HEK293T (cell line): Measurements from ENCODE around the gene SCMH1.

Experiments
- CTCF ChIA-PET: fragments of 350-600 bp; formaldehyde crosslinking; extraction: SDS; loops from one replicate; lab custom pipeline; 2021; ENCODE audit warnings: antibody characterized with exemption, inconsistent platforms; lab: Yijun Ruan, JAX
- POLR2A ChIA-PET: fragments of 350-600 bp; formaldehyde crosslinking; extraction: SDS; loops from one replicate; lab custom pipeline; 2020; ENCODE audit warnings: antibody characterized with exemption, inconsistent platforms; lab: Yijun Ruan, JAX
- DNase-seq: peaks from one replicate; pipeline ENCODE4 v3.0.0; 2012; ENCODE audit warnings: mixed read lengths; ENCODE audit errors: extremely low spot score
- ARNT ChIP-seq: fragments of 450-650 bp; IDR thresholded peaks from 2 replicates; pipeline ENCODE4 v1.6.1; 2017; ENCODE audit warnings: mild to moderate bottlenecking
- BHLHE40 ChIP-seq: fragments of 450-650 bp; IDR thresholded peaks from 2 replicates; pipeline ENCODE4 v1.6.1; 2016; ENCODE audit warnings: mild to moderate bottlenecking, moderate library complexity, borderline replicate concordance
- CTBP1 ChIP-seq: fragments of 450-650 bp; IDR thresholded peaks from 2 replicates; pipeline ENCODE4 v1.6.1; 2016; ENCODE audit warnings: borderline replicate concordance
- ELF4 ChIP-seq: fragments of 450-650 bp; IDR thresholded peaks from 2 replicates; pipeline ENCODE4 v1.6.1; 2017; ENCODE audit warnings: antibody characterized with exemption
- FOXA1 ChIP-seq: fragments of 450-650 bp; IDR thresholded peaks from 2 replicates; pipeline ENCODE4 v1.6.1; 2016; ENCODE audit warnings: mild to moderate bottlenecking
- FOXK2 ChIP-seq: fragments of 450-650 bp; IDR thresholded peaks from 2 replicates; pipeline ENCODE4 v1.6.1; 2016; ENCODE audit warnings: mild to moderate bottlenecking
- FOXM1 ChIP-seq: fragments of 450-650 bp; IDR thresholded peaks from 2 replicates; pipeline ENCODE4 v1.6.1; 2017; ENCODE audit warnings: mild to moderate bottlenecking, borderline replicate concordance
- HDGF ChIP-seq: fragments of 450-650 bp; IDR thresholded peaks from 2 replicates; pipeline ENCODE4 v1.6.1; 2017; ENCODE audit warnings: antibody characterized with exemption, borderline replicate concordance
- L3MBTL2 ChIP-seq: fragments of 450-650 bp; conservative IDR thresholded peaks from 2 replicates; pipeline ENCODE4 v1.6.1; 2016; ENCODE audit warnings: mild to moderate bottlenecking
- LEF1 ChIP-seq: fragments of 450-650 bp; IDR thresholded peaks from 2 replicates; pipeline ENCODE4 v1.6.1; 2017; ENCODE audit warnings: mild to moderate bottlenecking, borderline replicate concordance
- NFRKB ChIP-seq: fragments of 450-650 bp; IDR thresholded peaks from 2 replicates; pipeline ENCODE4 v1.6.1; 2016; ENCODE audit warnings: mild to moderate bottlenecking, moderate library complexity
- SP1 ChIP-seq: fragments of 450-650 bp; IDR thresholded peaks from 2 replicates; pipeline ENCODE4 v1.6.1; 2017
- SUZ12 ChIP-seq: fragments of 450-650 bp; IDR thresholded peaks from 2 replicates; pipeline ENCODE4 v1.6.1; 2016; ENCODE audit warnings: mild to moderate bottlenecking
- TARDBP ChIP-seq: fragments of 450-650 bp; IDR thresholded peaks from 2 replicates; pipeline ENCODE4 v1.6.1; 2016
- ZNF384 ChIP-seq: fragments of 450-650 bp; IDR thresholded peaks from 2 replicates; pipeline ENCODE4 v1.6.1; 2016
- TF ChIP-seq, protein P1 (sequence below): fragments of 450-650 bp; IDR thresholded peaks from 2 replicates; pipeline ENCODE4 v1.6.1; 2016

Gene SCMH1

DNA sequence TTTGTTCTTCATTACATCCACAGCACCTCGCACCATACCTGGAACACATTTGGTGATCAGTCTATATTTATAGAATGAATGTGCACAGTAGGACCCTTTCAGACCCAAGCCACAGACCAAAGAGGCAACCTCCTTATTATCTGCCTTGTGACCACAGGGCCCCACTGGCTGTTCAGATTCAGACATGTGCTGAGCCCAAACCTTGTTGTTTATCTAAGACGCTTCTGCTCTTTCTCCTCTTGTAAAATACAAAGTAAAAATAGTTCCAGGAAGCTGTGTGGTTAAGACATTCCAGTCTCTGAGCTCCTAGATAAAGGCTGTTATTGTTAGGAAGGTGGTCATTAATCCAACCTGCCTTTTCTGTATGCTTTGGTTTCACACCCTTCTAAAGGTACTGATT, 3.6 kb upstream of the SCMH1 start:
- ChIA-PET POLR2A (no interaction called here), CTCF (no interaction called here)
- TF ChIP-seq CTBP1 (no peak), FOXA1 (no peak), HDGF (no peak), FOXK2 (no peak), BHLHE40 (no peak), SUZ12 (no peak), SP1 (no peak), ZNF384 (no peak), ARNT (no peak), LEF1 (no peak), ELF4 (no peak), FOXM1 (no peak)
- TF ChIP-seq, protein P1, sequence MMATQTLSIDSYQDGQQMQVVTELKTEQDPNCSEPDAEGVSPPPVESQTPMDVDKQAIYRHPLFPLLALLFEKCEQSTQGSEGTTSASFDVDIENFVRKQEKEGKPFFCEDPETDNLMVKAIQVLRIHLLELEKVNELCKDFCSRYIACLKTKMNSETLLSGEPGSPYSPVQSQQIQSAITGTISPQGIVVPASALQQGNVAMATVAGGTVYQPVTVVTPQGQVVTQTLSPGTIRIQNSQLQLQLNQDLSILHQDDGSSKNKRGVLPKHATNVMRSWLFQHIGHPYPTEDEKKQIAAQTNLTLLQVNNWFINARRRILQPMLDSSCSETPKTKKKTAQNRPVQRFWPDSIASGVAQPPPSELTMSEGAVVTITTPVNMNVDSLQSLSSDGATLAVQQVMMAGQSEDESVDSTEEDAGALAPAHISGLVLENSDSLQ: no peak
- no peak for DNase-seq

DNA sequence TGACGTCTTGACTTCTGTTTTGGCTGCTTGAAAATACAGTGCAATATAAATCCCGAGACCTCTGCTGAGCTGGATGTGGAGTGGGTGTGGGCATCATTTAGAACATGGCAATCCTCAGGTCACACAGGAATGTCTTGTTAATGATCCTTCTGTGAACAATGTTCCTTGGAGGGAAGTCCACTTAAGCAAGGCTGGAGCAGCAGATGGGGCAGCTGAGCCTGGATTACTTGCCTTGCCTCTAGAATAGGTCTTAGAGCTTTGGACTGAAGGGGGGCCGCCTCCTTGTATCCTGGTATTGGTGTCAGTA, 926 bp upstream of the SCMH1 start:
- no peak for DNase-seq
- POLR2A ChIA-PET: interaction anchor here (1.1 kb wide), 1 partner anchor 101 kb away, joined by 4 read pairs; no protein-coding TSS in a partner anchor
- no peak for TF ChIP-seq SP1
- no peak for TF ChIP-seq ARNT
- TF ChIP-seq FOXK2: no peak
- TF ChIP-seq NFRKB: no peak
- TF ChIP-seq HDGF: no peak
- TF ChIP-seq, protein P1: no peak
- no peak for TF ChIP-seq LEF1
- CTCF ChIA-PET: interaction anchor here (1.0 kb wide), 1 partner anchor 181 kb away, joined by 3 read pairs; no protein-coding TSS in a partner anchor

- TF ChIP-seq L3MBTL2 (peak; percentile 67), CTBP1 (no peak)
- ChIA-PET CTCF (interaction anchor here (1.0 kb wide), 1 partner anchor 181 kb away, joined by 3 read pairs; no protein-coding TSS in a partner anchor), POLR2A (interaction anchor here (0.6 to 1.1 kb wide), 4 partner anchors 16 to 101 kb away, joined by 3 to 4 read pairs (median 4); no protein-coding TSS in a partner anchor)
- DNase-seq: peak; percentile 15
Observed at GRCh38 chr1:41242342-41243078, 404 bp upstream of the SCMH1 start.

GRCh38 chr1:41241354-41241748, 755 bp downstream of the SCMH1 start:
- CTCF ChIA-PET: no interaction called here
- DNase-seq: peak; percentile 61
- POLR2A ChIA-PET: interaction anchor here (1.0 kb wide), 2 partner anchors 29 to 81 kb away, joined by 3 to 4 read pairs; no protein-coding TSS in a partner anchor
- TF ChIP-seq FOXM1 (no peak), SUZ12 (no peak), ZNF384 (no peak), FOXK2 (no peak), ELF4 (no peak), FOXA1 (no peak), BHLHE40 (no peak), SP1 (no peak), ARNT (no peak), CTBP1 (no peak), LEF1 (no peak), TARDBP (no peak), L3MBTL2 (no peak), NFRKB (no peak), HDGF (no peak)
- TF ChIP-seq, protein P1: no peak

- TF ChIP-seq L3MBTL2: peak; percentile 74
- TF ChIP-seq FOXK2: no peak
- TF ChIP-seq SUZ12: no peak
- ChIA-PET CTCF (interaction anchor here (0.6 kb wide), 1 partner anchor 708 kb away, joined by 4 read pairs; no protein-coding TSS in a partner anchor), POLR2A (no interaction called here)
- DNase-seq: no peak
Observed at GRCh38 chr1:41240781-41241353, 1.2 kb downstream of the SCMH1 start.

DNA sequence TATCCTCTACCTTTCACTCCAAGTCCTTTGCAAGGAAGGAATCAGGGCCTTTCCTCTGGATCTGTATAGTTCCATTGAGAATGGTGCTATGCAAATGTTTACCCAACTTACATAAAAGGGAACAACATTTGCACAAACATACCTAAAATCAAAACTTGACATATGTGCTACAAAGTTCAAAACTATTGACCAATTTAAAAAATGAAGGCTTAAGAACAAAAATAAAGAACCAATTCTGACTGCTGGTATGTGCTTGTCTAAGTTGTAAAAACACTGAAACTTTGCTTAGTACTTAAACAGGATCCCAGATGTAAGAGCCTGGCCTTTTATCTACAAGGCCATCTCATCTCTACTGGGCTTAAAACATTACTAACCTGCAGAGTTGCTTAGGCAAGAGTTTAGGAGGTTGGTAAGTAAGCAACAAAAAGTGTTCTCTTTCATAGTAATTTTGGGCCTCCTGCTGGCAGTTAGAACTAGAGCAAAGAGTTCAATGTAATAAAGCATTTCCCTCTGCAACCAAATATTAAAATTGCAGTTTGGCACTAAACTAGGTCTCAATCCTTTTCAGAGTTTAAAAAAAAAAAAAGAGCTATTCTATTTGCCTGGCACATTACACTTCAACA, 2.0 kb downstream of the SCMH1 start:
- ChIA-PET CTCF (interaction anchor here (0.6 kb wide), 2 partner anchors 76 to 708 kb away, joined by 3 to 4 read pairs; no protein-coding TSS in a partner anchor), POLR2A (no interaction called here)
- DNase-seq: peak; percentile 33
- TF ChIP-seq ZNF384 (peak; percentile 55; the same call in 1 of the 2 replicates), FOXA1 (no peak)
